IPS-18a (cell line): ENCODE results near the gene SYT13.

Source experiments
- H3K27ac ChIP-seq: one replicate; pipeline ENCODE4 v1.5.1; 2013; ENCODE audit warnings: low read length
- H3K27me3 ChIP-seq: one replicate; pipeline ENCODE4 v1.6.1; 2013; ENCODE audit warnings: mild to moderate bottlenecking, low read length; ENCODE audit not compliant: control insufficient read depth, insufficient read depth
- H3K36me3 ChIP-seq: one replicate; pipeline ENCODE4 v1.6.1; 2013; ENCODE audit warnings: low read depth, low read length; ENCODE audit not compliant: control insufficient read depth
- H3K4me1 ChIP-seq: one replicate; pipeline ENCODE4 v1.6.1; 2013; ENCODE audit warnings: low read depth, low read length; ENCODE audit not compliant: control insufficient read depth
- H3K4me3 ChIP-seq: one replicate; pipeline ENCODE4 v1.5.1; 2013; ENCODE audit warnings: low read length
- H3K9ac ChIP-seq: one replicate; pipeline ENCODE4 v1.6.1; 2013; ENCODE audit warnings: mild to moderate bottlenecking, low read length, moderate library complexity
- H3K9me3 ChIP-seq: one replicate; pipeline ENCODE4 v1.6.1; 2013; ENCODE audit warnings: low read depth, low read length; ENCODE audit not compliant: control insufficient read depth

Gene SYT13

DNA sequence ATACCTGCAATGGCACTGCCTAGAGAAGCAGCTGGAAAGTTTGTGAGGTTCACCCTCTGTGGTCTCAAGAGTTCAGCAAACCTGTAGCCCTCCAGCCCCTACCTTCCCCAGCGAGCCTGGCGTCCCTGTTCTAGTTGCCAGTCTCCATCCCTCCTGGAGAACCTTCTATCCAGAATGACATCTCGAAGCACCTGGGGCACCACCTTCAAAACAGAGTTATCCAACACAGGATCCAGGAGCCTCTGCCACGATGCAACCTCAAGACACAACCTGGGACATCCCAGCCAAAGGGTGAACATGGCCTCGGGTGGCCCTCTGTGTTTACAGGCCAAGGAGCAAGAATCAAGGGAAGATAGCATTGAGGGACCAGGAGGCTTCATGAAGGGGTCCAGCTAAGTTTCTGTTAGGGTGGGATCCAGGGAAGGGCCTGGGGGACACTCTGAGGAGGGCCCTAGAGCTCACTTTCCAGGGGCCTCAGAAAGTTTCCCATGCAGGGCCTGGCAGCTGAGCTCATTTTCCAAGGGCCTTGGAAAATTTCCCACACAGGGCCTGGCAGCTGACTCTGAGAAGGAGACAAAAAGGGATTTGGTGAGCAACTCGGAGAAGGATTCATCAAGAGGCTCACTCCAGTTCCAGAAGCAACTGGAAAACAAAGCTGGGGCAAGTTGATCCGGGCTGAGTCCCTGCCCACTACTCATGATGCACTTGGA lies 36.9 kb upstream of the SYT13 start:
- no peak overlapping the region for H3K4me3 ChIP-seq
- no peaks in the 10 kb centered on the region for H3K4me1 ChIP-seq
- no peaks in the 10 kb centered on the region for H3K36me3 ChIP-seq
- H3K27me3 ChIP-seq: no peaks in the 10 kb centered on the region
- H3K9me3 ChIP-seq: no peaks in the 10 kb centered on the region
- no peak overlapping the region for H3K27ac ChIP-seq
- no peak overlapping the region for H3K9ac ChIP-seq

DNA sequence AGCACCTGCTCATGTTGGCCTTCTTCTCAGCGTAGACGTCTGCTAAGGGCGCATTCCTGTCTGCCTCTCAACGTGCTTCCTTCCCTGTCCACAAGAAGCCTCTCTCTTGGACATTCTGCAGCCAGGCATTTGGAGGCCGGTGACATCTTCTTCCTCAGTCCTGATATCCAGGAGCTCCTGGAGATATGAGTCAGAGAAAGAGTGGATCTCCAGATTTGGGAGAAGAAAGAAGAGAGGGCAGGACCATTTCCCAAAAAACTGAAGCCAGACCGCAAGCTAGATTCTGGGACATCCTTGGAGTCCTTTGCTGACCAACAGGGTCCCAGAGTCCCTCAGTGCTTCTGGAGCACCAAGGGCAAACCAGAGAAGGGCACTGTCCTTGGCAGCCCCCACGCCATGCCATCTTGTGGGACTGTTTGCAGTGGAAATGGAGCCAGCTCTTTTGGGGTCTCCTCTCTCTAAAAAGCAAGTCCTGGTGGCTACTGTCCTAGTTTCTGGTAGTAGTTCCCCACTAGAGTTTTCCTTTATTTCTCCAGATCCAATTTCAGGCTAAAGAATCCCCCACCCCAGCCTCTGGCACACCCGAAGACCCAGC lies 36.1 kb upstream of the SYT13 start:
- Histone ChIP-seq H3K9me3 (no peaks in the 10 kb centered on the region), H3K27me3 (no peaks in the 10 kb centered on the region), H3K4me1 (no peaks in the 10 kb centered on the region), H3K36me3 (no peaks in the 10 kb centered on the region), H3K4me3 (no peak overlapping the region), H3K27ac (no peak overlapping the region), H3K9ac (no peak overlapping the region)

DNA sequence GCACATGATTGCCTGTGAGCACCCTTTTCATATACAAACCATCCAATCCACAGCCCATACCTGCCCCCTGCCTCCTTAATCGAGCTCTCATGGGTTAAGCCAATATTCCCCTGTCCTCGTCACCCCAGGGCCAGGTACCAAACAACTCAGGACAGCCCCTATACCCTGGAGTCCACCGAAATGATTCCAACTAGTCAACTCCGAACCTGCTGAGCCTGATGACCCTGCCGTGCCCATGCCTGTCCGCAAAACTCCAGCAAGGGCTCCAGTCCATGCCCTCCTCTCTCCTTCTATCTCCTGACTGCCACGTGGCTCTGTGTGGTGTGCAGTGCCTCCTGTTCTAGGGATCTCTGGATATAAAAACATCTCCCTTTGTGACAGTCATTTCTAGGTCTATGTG lies 35.5 kb upstream of the SYT13 start:
- no peaks in the 10 kb centered on the region for H3K36me3 ChIP-seq
- H3K27me3 ChIP-seq: no peaks in the 10 kb centered on the region
- no peaks in the 10 kb centered on the region for H3K9me3 ChIP-seq
- no peak overlapping the region for H3K27ac ChIP-seq
- no peak overlapping the region for H3K9ac ChIP-seq
- H3K4me1 ChIP-seq: no peaks in the 10 kb centered on the region
- no peak overlapping the region for H3K4me3 ChIP-seq

DNA sequence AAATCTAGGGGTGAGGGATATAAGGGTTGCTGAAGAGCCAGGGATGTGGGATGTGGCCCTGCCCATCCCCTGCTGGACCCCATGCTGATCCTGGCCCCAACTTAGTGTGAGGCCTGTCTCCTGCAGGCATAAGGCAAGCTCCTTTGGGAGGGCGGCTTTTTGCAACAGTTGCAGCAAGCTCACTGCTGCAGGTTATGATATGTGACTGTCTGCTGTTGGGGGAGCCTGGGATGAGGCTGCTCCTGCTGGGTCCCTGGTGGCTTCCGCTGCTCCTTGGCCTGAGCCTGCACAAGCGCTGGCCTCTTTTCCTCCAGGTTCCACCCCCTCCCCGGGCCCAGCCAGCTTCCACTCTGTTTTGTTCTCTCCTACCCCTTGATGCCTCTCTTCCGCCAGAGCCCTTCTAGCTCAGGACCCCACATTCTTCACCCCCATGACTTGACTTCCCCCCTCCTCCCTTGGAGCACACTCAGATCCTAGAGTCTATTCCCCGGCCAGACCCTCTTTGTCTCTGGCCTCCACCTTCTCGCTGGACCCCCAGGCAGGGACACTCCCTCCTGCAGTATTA lies 35.0 kb upstream of the SYT13 start:
- H3K27me3 ChIP-seq: no peaks in the 10 kb centered on the region
- H3K9ac ChIP-seq: no peak overlapping the region
- H3K9me3 ChIP-seq: no peaks in the 10 kb centered on the region
- no peaks in the 10 kb centered on the region for H3K36me3 ChIP-seq
- no peaks in the 10 kb centered on the region for H3K4me1 ChIP-seq
- no peak overlapping the region for H3K27ac ChIP-seq
- no peak overlapping the region for H3K4me3 ChIP-seq

DNA sequence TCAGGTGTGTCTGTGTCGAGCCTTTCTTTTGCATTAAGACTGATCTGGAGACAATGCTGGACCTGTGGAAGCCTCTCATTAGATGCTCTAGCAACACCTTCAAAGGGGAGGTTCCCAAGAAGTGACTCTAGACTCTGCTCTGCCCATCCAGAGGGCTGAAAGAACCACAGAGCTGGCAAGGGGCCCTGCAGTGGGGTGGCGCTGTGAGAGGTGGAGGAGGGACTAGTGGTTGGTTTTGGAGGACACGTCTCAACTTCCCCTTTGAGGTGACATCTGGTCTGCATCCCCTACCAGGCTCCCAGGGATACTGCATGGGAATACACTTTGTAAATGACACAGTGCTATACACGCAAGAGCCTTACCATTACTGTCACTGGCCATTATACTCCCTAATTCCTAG lies 34.2 kb upstream of the SYT13 start:
- no peaks in the 10 kb centered on the region for H3K4me1 ChIP-seq
- no peaks in the 10 kb centered on the region for H3K36me3 ChIP-seq
- no peak overlapping the region for H3K27ac ChIP-seq
- no peaks in the 10 kb centered on the region for H3K27me3 ChIP-seq
- no peak overlapping the region for H3K4me3 ChIP-seq
- no peak overlapping the region for H3K9ac ChIP-seq
- no peaks in the 10 kb centered on the region for H3K9me3 ChIP-seq

DNA sequence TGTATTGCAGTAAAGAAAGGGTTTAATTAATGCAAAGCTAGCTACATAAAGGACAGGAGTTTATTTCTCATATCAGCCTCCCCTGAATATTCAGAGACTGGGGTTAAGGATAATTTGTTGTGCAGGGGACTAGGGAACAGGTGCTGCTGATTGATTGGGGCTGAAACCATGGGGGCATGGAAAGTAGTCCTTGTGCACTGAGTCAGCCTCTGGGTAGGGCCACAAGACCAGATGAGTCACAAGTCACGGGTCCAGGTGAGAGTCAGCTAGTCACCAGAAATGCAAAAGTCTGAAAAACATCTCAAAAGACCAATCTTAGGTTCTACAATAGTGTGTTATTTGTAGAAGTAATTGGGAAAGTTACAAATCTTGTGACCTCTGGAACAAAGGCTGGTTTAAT lies 32.9 kb upstream of the SYT13 start:
- Histone ChIP-seq H3K27me3 (no peaks in the 10 kb centered on the region), H3K36me3 (no peaks in the 10 kb centered on the region), H3K4me1 (no peaks in the 10 kb centered on the region), H3K4me3 (no peak overlapping the region), H3K9ac (no peak overlapping the region), H3K27ac (no peak overlapping the region), H3K9me3 (no peaks in the 10 kb centered on the region)

DNA sequence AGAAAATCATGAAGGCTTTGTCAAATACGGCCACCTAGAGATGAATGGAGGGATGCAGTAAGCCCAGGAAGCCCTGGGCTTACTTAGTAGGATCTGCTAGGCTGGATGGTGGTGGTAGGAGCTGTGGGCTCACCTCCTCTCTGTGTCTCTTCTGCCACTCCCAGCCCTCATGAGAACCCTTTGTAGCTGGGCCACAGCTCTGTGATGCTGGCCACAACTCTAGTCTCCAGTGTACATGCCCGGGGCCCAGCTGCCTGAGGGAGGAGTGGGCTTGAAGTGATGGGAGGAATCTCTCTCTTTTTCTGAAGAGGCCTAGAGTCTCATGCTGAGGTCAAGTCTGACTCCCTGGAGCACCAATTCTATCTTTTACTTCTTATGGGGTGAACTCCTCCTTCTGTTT lies 32.4 kb upstream of the SYT13 start:
- Histone ChIP-seq H3K9me3 (no peaks in the 10 kb centered on the region), H3K9ac (no peak overlapping the region), H3K36me3 (no peaks in the 10 kb centered on the region), H3K27ac (no peak overlapping the region), H3K4me3 (no peak overlapping the region), H3K4me1 (no peaks in the 10 kb centered on the region), H3K27me3 (no peaks in the 10 kb centered on the region)

DNA sequence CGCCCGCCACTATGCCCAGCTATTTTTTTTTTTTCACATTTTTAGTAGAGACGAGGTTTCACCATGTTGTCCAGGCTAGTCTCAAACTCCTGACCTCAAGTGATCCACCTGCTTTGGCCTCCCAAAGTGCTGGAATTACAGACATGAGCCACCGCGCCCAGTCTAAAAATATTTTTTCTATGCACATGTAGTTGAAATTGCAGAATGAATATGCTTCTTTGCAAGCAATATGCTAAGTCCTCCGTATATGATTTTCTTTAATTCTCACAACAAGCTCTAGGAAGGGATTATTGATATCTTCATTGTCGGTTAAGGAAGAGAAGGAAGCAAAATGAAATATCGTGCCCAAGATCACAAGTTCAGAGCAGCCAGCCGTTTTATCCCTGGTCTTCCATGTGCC lies 30.1 kb upstream of the SYT13 start:
- Histone ChIP-seq H3K4me1 (no peaks in the 10 kb centered on the region), H3K9me3 (no peaks in the 10 kb centered on the region), H3K4me3 (no peak overlapping the region), H3K36me3 (no peaks in the 10 kb centered on the region), H3K27me3 (no peaks in the 10 kb centered on the region), H3K9ac (no peak overlapping the region), H3K27ac (no peak overlapping the region)

DNA sequence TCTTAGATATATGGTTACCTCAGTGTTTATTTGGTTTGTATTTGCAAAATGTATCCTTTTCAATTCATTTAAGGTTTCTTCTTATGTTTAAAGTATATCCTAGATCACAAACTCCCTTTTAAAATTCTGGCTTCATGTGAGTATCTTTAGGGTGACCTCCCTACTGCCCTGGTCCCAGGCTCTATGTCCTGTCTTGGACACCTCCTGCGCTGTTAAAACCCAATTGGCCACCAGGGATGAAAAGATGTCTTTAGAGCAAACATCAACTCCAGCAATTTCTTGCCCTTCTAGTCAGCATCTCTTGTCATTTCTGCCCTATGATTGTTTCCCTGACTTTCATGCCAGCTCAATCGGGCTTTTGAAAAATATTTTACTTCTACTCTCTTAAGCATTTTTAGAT lies 28.8 kb upstream of the SYT13 start:
- Histone ChIP-seq H3K36me3 (no peaks in the 10 kb centered on the region), H3K4me3 (no peak overlapping the region), H3K4me1 (no peaks in the 10 kb centered on the region), H3K27me3 (no peaks in the 10 kb centered on the region), H3K9ac (no peak overlapping the region), H3K9me3 (no peaks in the 10 kb centered on the region), H3K27ac (no peak overlapping the region)

DNA sequence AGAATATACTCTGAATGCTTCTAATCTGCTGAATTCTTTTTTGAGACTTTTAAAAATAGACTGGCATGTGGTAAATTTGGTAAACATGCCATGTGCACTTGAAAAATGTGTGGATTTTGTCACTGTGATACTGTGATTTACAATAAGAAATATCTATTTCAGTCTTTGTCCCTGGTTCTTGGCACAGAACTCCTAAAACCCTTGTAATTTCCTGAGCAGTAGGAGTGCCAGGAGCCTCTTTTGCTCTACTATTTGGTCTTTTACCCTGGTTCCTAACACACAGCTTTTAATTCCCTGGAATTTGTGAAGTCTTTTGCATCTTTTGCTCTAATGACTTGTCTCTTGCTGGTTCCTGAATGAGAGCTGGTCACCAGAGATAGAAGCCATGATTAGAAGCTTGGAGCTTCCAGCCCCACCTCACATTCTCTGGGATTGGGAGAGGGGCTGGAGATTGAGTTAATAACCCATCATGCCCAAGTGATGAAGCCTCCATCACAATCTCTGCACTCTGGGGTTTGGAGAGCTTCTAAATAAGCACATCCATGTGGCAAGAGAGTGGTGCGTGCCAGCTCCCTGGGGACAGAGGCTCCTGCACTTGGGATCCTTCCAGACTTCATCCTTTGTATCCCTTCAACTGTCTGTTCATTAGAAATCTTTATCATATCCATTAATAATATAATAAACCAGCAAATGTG lies 27.2 kb upstream of the SYT13 start:
- Histone ChIP-seq H3K36me3 (no peaks in the 10 kb centered on the region), H3K9me3 (no peaks in the 10 kb centered on the region), H3K27me3 (no peaks in the 10 kb centered on the region), H3K9ac (no peak overlapping the region), H3K4me3 (no peak overlapping the region), H3K4me1 (no peaks in the 10 kb centered on the region), H3K27ac (no peak overlapping the region)

DNA sequence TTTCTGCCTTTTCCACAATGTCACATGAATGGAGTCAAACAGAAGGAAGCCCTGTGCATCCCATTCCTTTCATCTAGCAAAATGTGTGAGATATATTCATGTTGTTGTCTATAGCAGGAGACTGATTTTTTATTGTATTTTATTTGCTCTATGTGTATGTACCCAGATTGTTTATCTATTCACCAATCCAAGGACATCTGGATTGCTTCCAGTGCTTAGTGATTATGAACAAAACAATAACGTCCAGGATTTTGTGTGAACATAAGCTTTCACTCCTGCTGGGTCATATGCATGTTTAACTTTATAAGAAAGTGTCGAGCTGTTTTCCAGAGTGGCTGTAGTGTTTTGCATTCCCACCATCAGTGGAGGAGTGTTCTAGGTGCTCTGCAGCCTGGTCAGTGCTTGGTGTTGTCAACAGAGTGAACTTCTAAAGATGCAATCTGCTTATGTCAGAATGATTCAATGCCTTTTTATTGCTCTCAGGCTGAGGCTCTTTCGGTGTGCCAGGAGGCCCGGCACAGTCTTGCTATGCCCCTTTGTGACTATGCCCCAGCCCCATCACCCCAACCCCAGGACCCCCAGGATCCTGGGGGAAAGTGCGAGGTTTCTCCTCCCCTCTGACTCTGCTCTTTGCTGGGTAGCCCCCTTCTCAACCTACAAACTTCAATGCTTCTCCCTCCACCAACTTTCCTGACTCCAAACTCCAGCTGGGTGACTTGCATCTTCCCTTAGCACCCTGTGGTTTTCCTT lies 19.9 kb upstream of the SYT13 start:
- no peaks in the 10 kb centered on the region for H3K27me3 ChIP-seq
- H3K27ac ChIP-seq: no peak overlapping the region

More for the DNA sequence above, 19.9 kb upstream of the SYT13 start:
- no peak overlapping the region for H3K4me3 ChIP-seq
- no peak overlapping the region for H3K9ac ChIP-seq
- H3K9me3 ChIP-seq: no peaks in the 10 kb centered on the region
- no peaks in the 10 kb centered on the region for H3K36me3 ChIP-seq
- no peaks in the 10 kb centered on the region for H3K4me1 ChIP-seq
